Measurements from ENCODE around the gene IP6K3. TPM values are rescaled to one million over a fixed set of nuclear protein-coding genes. Genes with fewer than 3 reads are reported as not detected.

Gene IP6K3
- total and polyA plus RNA-seq, 12 donors, result 0.06 to 1.6 (median 0.71) TPM; not detected in 3

DNA sequence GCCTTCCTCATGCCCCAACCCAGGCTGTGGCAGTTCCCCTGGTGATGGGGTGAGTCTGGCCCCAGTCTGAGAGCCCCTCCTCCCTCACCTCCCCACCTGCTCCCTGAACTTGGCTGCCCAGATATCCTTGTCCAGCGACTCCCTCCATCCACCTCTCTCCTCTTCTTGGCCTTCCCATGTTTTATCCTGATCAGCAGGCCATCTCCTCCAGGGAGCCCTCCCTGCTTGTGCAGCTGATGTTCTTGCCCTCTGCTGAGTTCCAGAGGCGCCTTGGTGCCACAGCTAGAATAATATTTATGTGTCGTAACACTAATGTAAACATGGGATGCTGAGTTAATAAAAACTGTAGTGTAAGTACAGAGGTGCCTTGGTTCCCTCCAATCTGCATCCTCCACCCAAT lies 10.4 kb upstream of the IP6K3 start:
- no peak overlapping the region for H3K4me3 ChIP-seq
- no peak for DNase-seq
- 80 to 89% (median 81%) methylated on average over 3 of the region's 3 CpGs for WGBS, 4 donors
- H3K36me3 ChIP-seq (replicated peaks in 1 of 2), result no peaks in the 10 kb centered on the region
- no peak overlapping the region for H3K27ac ChIP-seq
- TF ChIP-seq, protein P1, sequence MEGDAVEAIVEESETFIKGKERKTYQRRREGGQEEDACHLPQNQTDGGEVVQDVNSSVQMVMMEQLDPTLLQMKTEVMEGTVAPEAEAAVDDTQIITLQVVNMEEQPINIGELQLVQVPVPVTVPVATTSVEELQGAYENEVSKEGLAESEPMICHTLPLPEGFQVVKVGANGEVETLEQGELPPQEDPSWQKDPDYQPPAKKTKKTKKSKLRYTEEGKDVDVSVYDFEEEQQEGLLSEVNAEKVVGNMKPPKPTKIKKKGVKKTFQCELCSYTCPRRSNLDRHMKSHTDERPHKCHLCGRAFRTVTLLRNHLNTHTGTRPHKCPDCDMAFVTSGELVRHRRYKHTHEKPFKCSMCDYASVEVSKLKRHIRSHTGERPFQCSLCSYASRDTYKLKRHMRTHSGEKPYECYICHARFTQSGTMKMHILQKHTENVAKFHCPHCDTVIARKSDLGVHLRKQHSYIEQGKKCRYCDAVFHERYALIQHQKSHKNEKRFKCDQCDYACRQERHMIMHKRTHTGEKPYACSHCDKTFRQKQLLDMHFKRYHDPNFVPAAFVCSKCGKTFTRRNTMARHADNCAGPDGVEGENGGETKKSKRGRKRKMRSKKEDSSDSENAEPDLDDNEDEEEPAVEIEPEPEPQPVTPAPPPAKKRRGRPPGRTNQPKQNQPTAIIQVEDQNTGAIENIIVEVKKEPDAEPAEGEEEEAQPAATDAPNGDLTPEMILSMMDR (IDR thresholded peaks at IDR 0.05), result no peak
- TF ChIP-seq POLR2A (IDR thresholded peaks at IDR 0.05), result no peak
- no peaks in the 10 kb centered on the region for H3K27me3 ChIP-seq
- intact Hi-C loops (cut with DNase I), result no loop called here
- no peaks in the 10 kb centered on the region for H3K9me3 ChIP-seq (replicated peaks in 1 of 3)
- peaks cover 0 to 9% of the 10 kb centered on the region in 2 donors for H3K4me1 ChIP-seq (replicated peaks in 1 of 2)

GRCh38 chr6:33756211-33756954 lies 9.7 kb upstream of the IP6K3 start:
- peaks cover 0 to 1% of the 10 kb centered on the region in 2 donors for H3K4me1 ChIP-seq (replicated peaks in 1 of 2)

DNA sequence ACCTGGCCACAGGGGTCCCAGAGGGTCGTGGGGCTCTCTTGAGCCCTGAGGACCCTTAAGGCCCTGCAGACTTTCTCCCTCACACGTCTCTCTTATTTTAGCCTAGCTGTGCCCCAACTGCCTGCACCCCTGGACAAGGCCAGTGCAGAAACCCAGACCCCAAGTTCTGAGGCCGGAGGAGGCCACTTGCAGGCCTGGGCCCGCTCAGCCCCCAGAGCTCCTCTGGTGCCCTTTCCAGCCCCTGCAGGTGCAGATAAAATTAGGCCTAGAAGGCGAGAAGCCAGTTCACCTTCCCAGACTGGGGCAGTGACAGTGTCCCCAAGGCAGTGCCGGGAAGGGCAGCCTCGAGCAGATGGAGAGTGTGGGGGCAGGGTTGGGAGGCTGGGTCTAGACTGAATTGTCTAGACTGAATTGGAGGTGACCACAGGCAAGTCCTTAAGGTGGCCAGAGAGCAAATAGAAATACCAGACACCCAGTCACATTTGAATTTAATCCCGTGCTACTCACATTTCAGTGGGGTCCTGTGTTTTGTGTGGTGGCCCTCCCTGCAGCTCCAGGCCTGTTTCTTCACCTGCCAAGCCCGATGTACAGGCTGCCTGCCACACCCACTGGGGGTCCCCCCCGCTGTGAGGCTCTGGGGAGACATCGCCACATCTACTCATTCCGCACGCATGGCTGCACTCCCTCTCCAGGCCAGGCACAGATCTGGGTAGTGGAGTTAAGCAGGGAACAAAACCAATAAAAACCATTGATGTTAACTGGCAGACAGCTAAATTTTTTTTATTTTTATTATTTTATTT lies 8.6 kb upstream of the IP6K3 start:
- H3K27ac ChIP-seq, result no peak overlapping the region
- intact Hi-C loops (cut with DNase I), result no loop called here
- 80 to 87% (median 83%) methylated on average over 13 of the region's 13 CpGs for WGBS, 4 donors

More at GRCh38 chr6:33756211-33756954, 9.7 kb upstream of the IP6K3 start:
- no peak for TF ChIP-seq POLR2A (IDR thresholded peaks at IDR 0.05)
- Histone ChIP-seq H3K36me3 (replicated peaks in 1 of 2) (no peaks in the 10 kb centered on the region), H3K27ac (no peak overlapping the region), H3K9me3 (replicated peaks in 1 of 3) (no peaks in the 10 kb centered on the region), H3K27me3 (no peaks in the 10 kb centered on the region), H3K4me3 (no peak overlapping the region)
- DNase-seq, result no peak
- 78 to 87% (median 81%) methylated on average over 8 to 12 of the region's 12 CpGs for WGBS, 4 donors
- intact Hi-C loops (cut with DNase I), result no loop called here

GRCh38 chr6:33754222-33754621 lies 7.5 kb upstream of the IP6K3 start:
- intact Hi-C loops (cut with DNase I), result no loop called here
- DNase-seq, result no peak
- Histone ChIP-seq H3K4me1 (replicated peaks in 1 of 2) (no peaks in the 10 kb centered on the region), H3K27me3 (no peaks in the 10 kb centered on the region), H3K4me3 (no peak overlapping the region), H3K36me3 (replicated peaks in 1 of 2) (no peaks in the 10 kb centered on the region), H3K27ac (no peak overlapping the region), H3K9me3 (replicated peaks in 1 of 3) (no peaks in the 10 kb centered on the region)
- TF ChIP-seq, protein P1 (IDR thresholded peaks at IDR 0.05), result no peak
- TF ChIP-seq POLR2A (IDR thresholded peaks at IDR 0.05), result no peak
- WGBS, 4 donors, result 73 to 83% (median 77%) methylated on average over 10 to 11 of the region's 11 CpGs

More for the DNA sequence above, 8.6 kb upstream of the IP6K3 start:
- DNase-seq, result no peak
- Histone ChIP-seq H3K9me3 (replicated peaks in 1 of 3) (no peaks in the 10 kb centered on the region), H3K4me1 (replicated peaks in 1 of 2) (no peaks in the 10 kb centered on the region), H3K27me3 (no peaks in the 10 kb centered on the region), H3K36me3 (replicated peaks in 1 of 2) (no peaks in the 10 kb centered on the region), H3K4me3 (no peak overlapping the region)
- no peak for TF ChIP-seq POLR2A (IDR thresholded peaks at IDR 0.05)
- TF ChIP-seq, protein P1 (IDR thresholded peaks at IDR 0.05), result no peak

All from adrenal gland (tissue), 12 donors.